HCT116 (cell line): ENCODE data around the gene GBP5. TPM values are rescaled to one million over a fixed set of nuclear protein-coding genes. Genes with fewer than 3 reads are reported as not detected.

ENCODE experiments used
- ATF3 ChIP-seq: IDR thresholded peaks from 2 replicates; pipeline ENCODE4 v1.6.1; 2012
- CEBPB ChIP-seq: IDR thresholded peaks from 2 replicates; pipeline ENCODE4 v1.6.1; 2012; ENCODE audit warnings: low read depth
- CTCF ChIP-seq, 3 experiments: fragments of 200-600 bp in 1 of 3; sonication (generic) in 1 of 3; IDR thresholded peaks in 2 of 3; conservative IDR thresholded peaks in 1 of 3; 2 replicates each; pipeline ENCODE4 v1.5.1; 2012 to 2017; ENCODE audit warnings: low read depth in 2 of 3, low read length in 2 of 3, antibody characterized with exemption in 1 of 3, borderline replicate concordance in 1 of 3, control low read depth in 1 of 3, mild to moderate bottlenecking in 1 of 3, mixed read lengths in 1 of 3, mixed run types in 1 of 3, moderate library complexity in 1 of 3; ENCODE audit not compliant: insufficient read depth in 1 of 3
- ELF1 ChIP-seq: IDR thresholded peaks from 2 replicates; pipeline ENCODE4 v1.6.1; 2012; ENCODE audit warnings: low read depth, borderline replicate concordance
- POLR2AphosphoS5 ChIP-seq: IDR thresholded peaks from 2 replicates; pipeline ENCODE4 v1.6.1; 2011; ENCODE audit warnings: mild to moderate bottlenecking, low read depth, low read length, moderate library complexity
- TCF7L2 ChIP-seq: IDR thresholded peaks from 2 replicates; pipeline ENCODE4 v1.7.0; 2011; ENCODE audit warnings: borderline replicate concordance, inconsistent platforms; ENCODE audit not compliant: insufficient read depth, insufficient read length; ENCODE audit errors: extremely low read depth
- YY1 ChIP-seq: IDR thresholded peaks from 2 replicates; pipeline ENCODE4 v1.6.1; 2011; ENCODE audit warnings: low read length, low read depth, moderate library complexity, mild to moderate bottlenecking; ENCODE audit not compliant: insufficient replicate concordance; ENCODE audit errors: extremely low read depth
- ZBTB33 ChIP-seq: IDR thresholded peaks from 2 replicates; pipeline ENCODE4 v1.6.1; 2011; ENCODE audit warnings: mild to moderate bottlenecking, low read length, moderate library complexity; ENCODE audit not compliant: insufficient replicate concordance; ENCODE audit errors: extremely low read depth
- ZNF274 ChIP-seq: fragments of 200-500 bp; sonication (Bioruptor generic); IDR thresholded peaks from 2 replicates; pipeline ENCODE4 v1.6.1; 2014; ENCODE audit warnings: mild to moderate bottlenecking, low read depth, low read length, inconsistent platforms
- total RNA-seq: library from RNA; stranded (reverse); gene quantifications from one replicate; pipeline ENCODE4 v1.2.1, GENCODE V29; 2021; ENCODE audit not compliant: unreplicated experiment

GBP5 gene
- total RNA-seq, 1 experiment from 2014 or later = 0.17 TPM

- TF ChIP-seq CTCF (IDR thresholded peaks at IDR 0.05 in 2 of 3, conservative IDR thresholded peaks at IDR 0.05 in 1 of 3; ENCODE audit: borderline replicate concordance in 1 of 3, insufficient read depth in 1 of 3, low read depth in 2 of 3, low read length in 2 of 3) (no peak), TCF7L2 (no peak), ZNF274 (no peak), ELF1 (no peak), ATF3 (no peak), CEBPB (no peak), ZBTB33 (no peak), POLR2AphosphoS5 (no peak), YY1 (no peak)
Measured at GRCh38 chr1:89260566-89261255, 11.9 kb downstream of the GBP5 start (continued).
